HepG2 (cell line): Measurements from ENCODE around the gene BIRC7. TPM values are rescaled to one million over a fixed set of nuclear protein-coding genes. Genes with fewer than 3 reads are reported as not detected.

ENCODE experiments used
- EZH2 ChIP-seq: conservative IDR thresholded peaks from 2 replicates; pipeline ENCODE4 v1.6.1; 2012; ENCODE audit warnings: mild to moderate bottlenecking, low read depth, low read length, moderate library complexity
- POGZ ChIP-seq: sonication (generic); formaldehyde crosslinking; IDR thresholded peaks from 2 replicates; pipeline ENCODE4 v1.4.0; 2020; ENCODE audit warnings: mild to moderate bottlenecking, missing genetic modification reagents
- PPARG ChIP-seq: conservative IDR thresholded peaks from 2 replicates; pipeline ENCODE4 v1.6.1; 2016; ENCODE audit warnings: missing biosample characterization, missing genetic modification reagents
- RARA ChIP-seq: IDR thresholded peaks from 2 replicates; pipeline ENCODE4 v1.6.1; 2016; ENCODE audit warnings: missing genetic modification reagents, missing compliant biosample characterization
- SETDB1 ChIP-seq: sonication (generic); formaldehyde crosslinking; IDR thresholded peaks from 2 replicates; pipeline ENCODE4 v1.5.1; 2020; ENCODE audit warnings: missing genetic modification reagents, mild to moderate bottlenecking, borderline replicate concordance
- TAF15 ChIP-seq: fragments of 200-400 bp; formaldehyde crosslinking; IDR thresholded peaks from one replicate; pipeline ENCODE4 v1.6.1; 2018; ENCODE audit warnings: mild to moderate bottlenecking, low read depth, low read length; ENCODE audit not compliant: poor library complexity, severe bottlenecking
- UBTF ChIP-seq: sonication (generic); formaldehyde crosslinking; IDR thresholded peaks from 2 replicates; pipeline ENCODE4 v1.4.0; 2020; ENCODE audit warnings: mild to moderate bottlenecking, missing genetic modification reagents
- ZNF124 ChIP-seq: sonication (generic); formaldehyde crosslinking; IDR thresholded peaks from 2 replicates; pipeline ENCODE4 v1.4.0; 2020; ENCODE audit warnings: missing genetic modification reagents
- ZNF20 ChIP-seq: sonication (generic); formaldehyde crosslinking; IDR thresholded peaks from 2 replicates; pipeline ENCODE4 v1.4.0; 2020; ENCODE audit warnings: mild to moderate bottlenecking, moderate library complexity, missing genetic modification reagents
- ZNF264 ChIP-seq: sonication (generic); formaldehyde crosslinking; IDR thresholded peaks from 2 replicates; pipeline ENCODE4 v1.4.0; 2020; ENCODE audit warnings: missing genetic modification reagents
- ZNF503 ChIP-seq: sonication (generic); formaldehyde crosslinking; IDR thresholded peaks from 2 replicates; pipeline ENCODE4 v1.4.0; 2020; ENCODE audit warnings: missing genetic modification reagents
- ZNF768 ChIP-seq: sonication (generic); formaldehyde crosslinking; IDR thresholded peaks from 2 replicates; pipeline ENCODE4 v1.4.0; 2020; ENCODE audit warnings: missing genetic modification reagents
- ZNF878 ChIP-seq: sonication (generic); formaldehyde crosslinking; IDR thresholded peaks from 2 replicates; pipeline ENCODE4 v1.8.1; 2023; ENCODE audit warnings: mild to moderate bottlenecking, missing genetic modification reagents, moderate library complexity
- ZSCAN20 ChIP-seq: sonication (generic); formaldehyde crosslinking; IDR thresholded peaks from 2 replicates; pipeline ENCODE4 v1.4.0; 2020; ENCODE audit warnings: missing genetic modification reagents, mild to moderate bottlenecking, borderline replicate concordance
- ZSCAN29 ChIP-seq: sonication (generic); formaldehyde crosslinking; conservative IDR thresholded peaks from 2 replicates; pipeline ENCODE4 v1.4.0; 2020; ENCODE audit warnings: mild to moderate bottlenecking, missing genetic modification reagents
- polyA plus RNA-seq, 8 experiments: library from polyadenylated mRNA; depleted of rRNA in 3 of 8; stranded (reverse) in 7 of 8; unstranded in 1 of 8; fragments of >200 nt; fragmentation: Illumina TruSeq in 4 of 8; extraction: Trizol in 4 of 8; gene quantifications; 2 replicates each; pipeline versions ENCODE4 v1.2.1 to v1.2.3, GENCODE V29; 2011 to 2016; ENCODE audit warnings: low read depth in 4 of 8, missing spikeins in 1 of 8, mixed read lengths in 1 of 8; ENCODE audit not compliant: insufficient read depth in 1 of 8
- total RNA-seq, 5 experiments: library from RNA; depleted of rRNA; stranded (reverse); fragments of >200 nt; fragmentation: Illumina TruSeq; extraction: Trizol; gene quantifications; 2 replicates each; pipeline ENCODE4 v1.2.3, GENCODE V29; 2016; ENCODE audit warnings: low read depth in 1 of 5
- TF ChIP-seq, protein P1 (sequence below): sonication (generic); formaldehyde crosslinking; IDR thresholded peaks from 2 replicates; pipeline ENCODE4 v1.5.0; 2020; ENCODE audit warnings: mild to moderate bottlenecking, missing genetic modification reagents
- TF ChIP-seq, protein P2 (sequence below): sonication (generic); formaldehyde crosslinking; IDR thresholded peaks from 2 replicates; pipeline ENCODE4 v1.9.0; 2021; ENCODE audit warnings: missing genetic modification reagents, mild to moderate bottlenecking, borderline replicate concordance
- TF ChIP-seq, protein P3 (sequence below): sonication (generic); formaldehyde crosslinking; IDR thresholded peaks from 2 replicates; pipeline ENCODE4 v1.4.0; 2020; ENCODE audit warnings: missing genetic modification reagents

The BIRC7 gene
- total and polyA plus RNA-seq, 2 of the 13 experiments (the other 11 are each of a cell fraction or from before 2014, with no cell fraction given): 0.27 to 5.1 TPM

DNA sequence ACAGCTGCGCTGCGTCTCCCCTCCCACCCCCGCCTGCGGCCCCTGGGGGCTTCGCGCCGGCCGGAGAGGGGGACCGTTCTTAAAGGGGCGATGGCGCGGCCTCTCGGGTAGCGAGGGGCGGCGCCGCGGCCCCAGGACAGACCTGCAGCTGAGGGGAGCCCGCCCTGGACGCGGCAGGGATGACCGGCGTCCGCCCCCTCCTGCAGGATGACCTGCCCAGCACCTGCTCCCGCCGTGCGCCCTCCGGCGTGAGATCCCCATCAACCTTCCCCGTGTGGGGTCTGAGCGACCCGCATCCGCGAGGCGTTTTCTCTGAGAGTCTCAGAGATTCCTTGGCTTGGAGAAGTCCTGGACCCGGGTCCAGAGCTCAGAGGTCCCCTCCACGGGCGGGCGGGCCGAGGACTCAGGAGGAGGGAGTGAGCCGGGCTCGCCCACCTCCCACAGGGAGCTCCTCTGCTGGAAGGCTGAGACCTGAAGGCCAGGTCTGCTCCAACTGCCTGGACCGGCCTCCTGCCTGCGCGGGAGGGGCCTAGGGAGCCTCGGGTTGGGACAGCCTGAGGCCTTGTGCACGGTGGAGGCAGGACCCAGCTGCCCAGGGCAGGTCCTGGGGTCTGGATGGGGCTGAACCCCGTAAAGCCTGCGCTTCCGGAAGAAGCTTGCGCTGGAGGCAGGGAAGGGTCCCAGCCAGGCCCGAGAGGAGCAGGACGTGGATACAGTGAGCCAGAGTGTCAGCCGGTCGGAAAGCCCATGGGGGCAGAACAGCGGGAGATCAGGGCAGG is 19.1 kb downstream of the BIRC7 start (continued):
- TF ChIP-seq SETDB1: no peak
- TF ChIP-seq ZNF768 (CRISPR knock-in tag): peak; percentile 32; the same call in 1 of the 2 replicates
- TF ChIP-seq RARA (CRISPR knock-in tag): no peak
- TF ChIP-seq, protein P1, sequence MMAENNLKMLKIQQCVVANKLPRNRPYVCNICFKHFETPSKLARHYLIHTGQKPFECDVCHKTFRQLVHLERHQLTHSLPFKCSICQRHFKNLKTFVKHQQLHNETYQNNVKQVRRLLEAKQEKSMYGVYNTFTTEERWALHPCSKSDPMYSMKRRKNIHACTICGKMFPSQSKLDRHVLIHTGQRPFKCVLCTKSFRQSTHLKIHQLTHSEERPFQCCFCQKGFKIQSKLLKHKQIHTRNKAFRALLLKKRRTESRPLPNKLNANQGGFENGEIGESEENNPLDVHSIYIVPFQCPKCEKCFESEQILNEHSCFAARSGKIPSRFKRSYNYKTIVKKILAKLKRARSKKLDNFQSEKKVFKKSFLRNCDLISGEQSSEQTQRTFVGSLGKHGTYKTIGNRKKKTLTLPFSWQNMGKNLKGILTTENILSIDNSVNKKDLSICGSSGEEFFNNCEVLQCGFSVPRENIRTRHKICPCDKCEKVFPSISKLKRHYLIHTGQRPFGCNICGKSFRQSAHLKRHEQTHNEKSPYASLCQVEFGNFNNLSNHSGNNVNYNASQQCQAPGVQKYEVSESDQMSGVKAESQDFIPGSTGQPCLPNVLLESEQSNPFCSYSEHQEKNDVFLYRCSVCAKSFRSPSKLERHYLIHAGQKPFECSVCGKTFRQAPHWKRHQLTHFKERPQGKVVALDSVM (CRISPR knock-in tag): no peak
- peak; percentile 91; the same call in 1 of the 2 replicates for TF ChIP-seq EZH2
- TF ChIP-seq ZSCAN29 (CRISPR knock-in tag): no peak
- no peak for TF ChIP-seq UBTF (CRISPR knock-in tag)
- no peak for TF ChIP-seq ZNF264 (CRISPR knock-in tag)
- no peak for TF ChIP-seq ZNF503 (CRISPR knock-in tag)
- TF ChIP-seq, protein P2, sequence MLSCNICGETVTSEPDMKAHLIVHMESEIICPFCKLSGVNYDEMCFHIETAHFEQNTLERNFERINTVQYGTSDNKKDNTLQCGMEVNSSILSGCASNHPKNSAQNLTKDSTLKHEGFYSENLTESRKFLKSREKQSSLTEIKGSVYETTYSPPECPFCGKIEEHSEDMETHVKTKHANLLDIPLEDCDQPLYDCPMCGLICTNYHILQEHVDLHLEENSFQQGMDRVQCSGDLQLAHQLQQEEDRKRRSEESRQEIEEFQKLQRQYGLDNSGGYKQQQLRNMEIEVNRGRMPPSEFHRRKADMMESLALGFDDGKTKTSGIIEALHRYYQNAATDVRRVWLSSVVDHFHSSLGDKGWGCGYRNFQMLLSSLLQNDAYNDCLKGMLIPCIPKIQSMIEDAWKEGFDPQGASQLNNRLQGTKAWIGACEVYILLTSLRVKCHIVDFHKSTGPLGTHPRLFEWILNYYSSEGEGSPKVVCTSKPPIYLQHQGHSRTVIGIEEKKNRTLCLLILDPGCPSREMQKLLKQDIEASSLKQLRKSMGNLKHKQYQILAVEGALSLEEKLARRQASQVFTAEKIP: no peak
- TF ChIP-seq ZSCAN20 (CRISPR knock-in tag): no peak
- TF ChIP-seq ZNF878 (CRISPR knock-in tag): no peak
- TF ChIP-seq ZNF124 (CRISPR knock-in tag): no peak
- TF ChIP-seq POGZ (CRISPR knock-in tag): peak; percentile 24; the same call in 1 of the 2 replicates
- no peak for TF ChIP-seq ZNF20 (CRISPR knock-in tag)
- TF ChIP-seq, protein P3, sequence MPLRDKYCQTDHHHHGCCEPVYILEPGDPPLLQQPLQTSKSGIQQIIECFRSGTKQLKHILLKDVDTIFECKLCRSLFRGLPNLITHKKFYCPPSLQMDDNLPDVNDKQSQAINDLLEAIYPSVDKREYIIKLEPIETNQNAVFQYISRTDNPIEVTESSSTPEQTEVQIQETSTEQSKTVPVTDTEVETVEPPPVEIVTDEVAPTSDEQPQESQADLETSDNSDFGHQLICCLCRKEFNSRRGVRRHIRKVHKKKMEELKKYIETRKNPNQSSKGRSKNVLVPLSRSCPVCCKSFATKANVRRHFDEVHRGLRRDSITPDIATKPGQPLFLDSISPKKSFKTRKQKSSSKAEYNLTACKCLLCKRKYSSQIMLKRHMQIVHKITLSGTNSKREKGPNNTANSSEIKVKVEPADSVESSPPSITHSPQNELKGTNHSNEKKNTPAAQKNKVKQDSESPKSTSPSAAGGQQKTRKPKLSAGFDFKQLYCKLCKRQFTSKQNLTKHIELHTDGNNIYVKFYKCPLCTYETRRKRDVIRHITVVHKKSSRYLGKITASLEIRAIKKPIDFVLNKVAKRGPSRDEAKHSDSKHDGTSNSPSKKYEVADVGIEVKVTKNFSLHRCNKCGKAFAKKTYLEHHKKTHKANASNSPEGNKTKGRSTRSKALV (CRISPR knock-in tag): peak; percentile 51; the same call in 1 of the 2 replicates
- TF ChIP-seq TAF15: no peak
- TF ChIP-seq PPARG (CRISPR knock-in tag): no peak
